H9 (cell line): ENCODE data around the gene MX2. TPM values are rescaled to one million over a fixed set of nuclear protein-coding genes. Genes with fewer than 3 reads are reported as not detected.

Experiments
- DNase-seq: peaks from one replicate; pipeline ENCODE4 v3.0.0-alpha.2; 2017
- H2AFZ ChIP-seq: one replicate; pipeline ENCODE4 v1.6.1; 2013; ENCODE audit warnings: mild to moderate bottlenecking, low read length, control low read depth, moderate library complexity
- H2AK5ac ChIP-seq: 2 replicates; pipeline ENCODE4 v1.6.1; 2013; ENCODE audit warnings: low read length, control low read depth, mixed read lengths; ENCODE audit not compliant: insufficient read length
- H2BK120ac ChIP-seq: one replicate; pipeline ENCODE4 v1.6.1; 2013; ENCODE audit warnings: low read depth, mild to moderate bottlenecking, low read length, control low read depth, inconsistent platforms; ENCODE audit not compliant: poor library complexity, severe bottlenecking
- H2BK12ac ChIP-seq: 2 replicates; pipeline ENCODE4 v1.6.1; 2013; ENCODE audit warnings: low read length, control low read depth, mixed read lengths, low read depth; ENCODE audit not compliant: insufficient read length
- H2BK15ac ChIP-seq: 2 replicates; pipeline ENCODE4 v1.6.1; 2013; ENCODE audit warnings: low read depth, low read length, control low read depth
- H2BK20ac ChIP-seq: one replicate; pipeline ENCODE4 v1.6.1; 2013; ENCODE audit warnings: low read depth, mild to moderate bottlenecking, low read length, control low read depth, inconsistent platforms; ENCODE audit not compliant: poor library complexity, severe bottlenecking
- H2BK5ac ChIP-seq: 2 replicates; pipeline ENCODE4 v1.6.1; 2013; ENCODE audit warnings: low read length, control low read depth, mixed read lengths; ENCODE audit not compliant: insufficient read length
- H3K14ac ChIP-seq: 2 replicates; pipeline ENCODE4 v1.6.1; 2013; ENCODE audit warnings: low read length, control low read depth; ENCODE audit not compliant: insufficient read depth
- H3K18ac ChIP-seq: 2 replicates; pipeline ENCODE4 v1.6.1; 2013; ENCODE audit warnings: low read depth, mild to moderate bottlenecking, mixed read lengths, low read length, control low read depth; ENCODE audit not compliant: insufficient read length
- H3K23ac ChIP-seq: 2 replicates; pipeline ENCODE4 v1.6.1; 2013; ENCODE audit warnings: low read length, control low read depth, mixed read lengths, low read depth; ENCODE audit not compliant: insufficient read length
- H3K23me2 ChIP-seq: 2 replicates; pipeline ENCODE4 v1.6.1; 2013; ENCODE audit warnings: low read depth, mild to moderate bottlenecking, mixed read lengths, low read length, control low read depth; ENCODE audit not compliant: insufficient read length, poor library complexity, severe bottlenecking
- H3K27ac ChIP-seq: 2 replicates; pipeline ENCODE4 v1.5.1; 2013; ENCODE audit warnings: low read length, control low read depth, mixed read lengths, low read depth; ENCODE audit not compliant: insufficient read length
- H3K27me3 ChIP-seq: 2 replicates; pipeline ENCODE4 v1.6.1; 2013; ENCODE audit warnings: low read length, control low read depth, inconsistent platforms; ENCODE audit not compliant: insufficient read depth
- H3K4ac ChIP-seq: 2 replicates; pipeline ENCODE4 v1.6.1; 2013; ENCODE audit warnings: low read depth, mild to moderate bottlenecking, control low read depth, inconsistent platforms, low read length, moderate library complexity
- H3K4me1 ChIP-seq: 2 replicates; pipeline ENCODE4 v1.6.1; 2013; ENCODE audit warnings: low read length, control low read depth, inconsistent platforms; ENCODE audit not compliant: insufficient read depth
- H3K4me2 ChIP-seq: 2 replicates; pipeline ENCODE4 v1.6.1; 2013; ENCODE audit warnings: low read length, control low read depth, mixed read lengths; ENCODE audit not compliant: insufficient read length, insufficient read depth
- H3K56ac ChIP-seq: 2 replicates; pipeline ENCODE4 v1.6.1; 2013; ENCODE audit warnings: low read depth, mild to moderate bottlenecking, mixed read lengths, low read length, control low read depth; ENCODE audit not compliant: insufficient read length
- H3K79me1 ChIP-seq: 2 replicates; pipeline ENCODE4 v1.6.1; 2013; ENCODE audit warnings: low read depth, mild to moderate bottlenecking, moderate library complexity, low read length, control low read depth, inconsistent platforms; ENCODE audit not compliant: insufficient read depth, poor library complexity, severe bottlenecking
- H3K79me2 ChIP-seq: 2 replicates; pipeline ENCODE4 v1.6.1; 2013; ENCODE audit warnings: low read length, control low read depth, inconsistent platforms; ENCODE audit not compliant: insufficient read depth
- H3K9ac ChIP-seq: 2 replicates; pipeline ENCODE4 v1.6.1; 2013; ENCODE audit warnings: low read length, control low read depth, mixed read lengths; ENCODE audit not compliant: insufficient read length; ENCODE audit errors: extremely low read depth
- H3K9me3 ChIP-seq: one replicate; pipeline ENCODE4 v1.6.1; 2013; ENCODE audit warnings: low read depth, low read length, inconsistent platforms; ENCODE audit not compliant: control insufficient read depth
- H3T11ph ChIP-seq: one replicate; pipeline ENCODE4 v1.6.1; 2013; ENCODE audit warnings: mild to moderate bottlenecking, low read length, control low read depth, inconsistent platforms
- H4K20me1 ChIP-seq: one replicate; pipeline ENCODE4 v1.6.1; 2013; ENCODE audit not compliant: control insufficient read depth, insufficient read length, insufficient read depth
- H4K5ac ChIP-seq: 2 replicates; pipeline ENCODE4 v1.6.1; 2013; ENCODE audit warnings: low read depth, mild to moderate bottlenecking, mixed read lengths, low read length, control low read depth; ENCODE audit not compliant: insufficient read length
- H4K8ac ChIP-seq: replicated peaks from 2 replicates; pipeline ENCODE4 v1.6.1; 2013; ENCODE audit warnings: low read length, control low read depth, mixed read lengths, low read depth; ENCODE audit not compliant: insufficient read length
- H4K91ac ChIP-seq: 2 replicates; pipeline ENCODE4 v1.6.1; 2013; ENCODE audit warnings: low read depth, mild to moderate bottlenecking, moderate library complexity, mixed read lengths, low read length, control low read depth; ENCODE audit not compliant: insufficient read length
- H3K27ac Mint-ChIP-seq, 3 experiments: 2 replicates in 2 of 3; 3 replicates in 1 of 3; pipeline ENCODE4 v1.8.0; 2020 to 2021; ENCODE audit warnings: mixed read lengths in 3 of 3, mild to moderate bottlenecking in 1 of 3, moderate library complexity in 1 of 3
- H3K27me3 Mint-ChIP-seq: 2 replicates; pipeline ENCODE4 v1.8.0; 2021; ENCODE audit warnings: low read depth, mild to moderate bottlenecking, moderate library complexity, mixed read lengths
- H3K36me3 Mint-ChIP-seq, 3 experiments: 2 replicates in 2 of 3; 3 replicates in 1 of 3; pipeline ENCODE4 v1.8.0; 2020 to 2021; ENCODE audit warnings: low read depth in 3 of 3, mixed read lengths in 3 of 3; ENCODE audit not compliant: insufficient read depth in 1 of 3
- H3K4me1 Mint-ChIP-seq, 2 experiments: 2 replicates each; pipeline ENCODE4 v1.8.0; 2020; ENCODE audit warnings: mixed read lengths in 2 of 2
- H3K4me3 Mint-ChIP-seq, 2 experiments: 2 replicates in 1 of 2; 3 replicates in 1 of 2; pipeline ENCODE4 v1.8.0; 2020 to 2021; ENCODE audit warnings: mild to moderate bottlenecking in 2 of 2, mixed read lengths in 2 of 2, moderate library complexity in 1 of 2
- H3K9me3 Mint-ChIP-seq, 2 experiments: 2 replicates in 1 of 2; 3 replicates in 1 of 2; pipeline ENCODE4 v1.8.0; 2020; ENCODE audit warnings: mild to moderate bottlenecking in 2 of 2, mixed read lengths in 2 of 2, moderate library complexity in 1 of 2
- WGBS: extraction: QIAGEN DNeasy Blood & Tissue Kit; methylation state at CpG from one replicate; pipeline ENCODE4 v1.1.7; 2013; ENCODE audit warnings: missing lambda C conversion rate, low lambda C conversion rate, mixed read lengths; ENCODE audit not compliant: insufficient read length; ENCODE audit errors: extremely low coverage; 5-methylcytosine and 5-hydroxymethylcytosine counted together
- total RNA-seq: library from RNA; stranded (reverse); gene quantifications from 2 replicates; pipeline ENCODE4 v1.2.1, GENCODE V29; 2021
- TF ChIP-seq, protein P1 (sequence below): fragments of 200-600 bp; sonication (generic); conservative IDR thresholded peaks from 3 replicates; pipeline ENCODE4 v1.8.0; 2021; ENCODE audit warnings: antibody characterized with exemption, mild to moderate bottlenecking

Gene MX2
- total RNA-seq, 1 experiment from 2014 or later: 1.8 TPM

DNA sequence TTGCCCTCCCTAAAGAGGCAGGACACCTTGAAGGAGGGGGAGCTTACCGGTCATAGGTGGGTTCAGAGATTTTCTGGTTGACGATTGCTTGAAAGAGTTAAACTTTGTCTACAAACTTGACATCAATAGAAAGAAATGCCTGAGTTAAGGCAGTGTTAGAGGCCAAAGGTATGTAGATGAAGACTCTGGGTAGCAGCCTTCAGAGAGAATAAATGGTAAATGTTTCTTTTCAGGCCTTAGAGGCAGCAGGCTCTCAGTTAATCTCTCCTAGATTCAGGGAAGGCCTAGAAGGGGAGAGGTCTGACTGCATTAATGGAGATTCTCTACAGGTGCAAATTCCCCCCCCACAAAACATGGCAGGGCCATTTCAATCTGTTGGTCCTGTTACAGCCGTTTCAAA is 91.9 kb downstream of the MX2 start:
- Histone ChIP-seq H4K20me1 (no peaks in the 10 kb centered on the region), H3K56ac (no peak overlapping the region), H2BK15ac (no peak overlapping the region), H2AK5ac (no peak overlapping the region), H4K8ac (no peak overlapping the region), H3K27me3 (no peaks in the 10 kb centered on the region), H2BK120ac (no peak overlapping the region), H4K91ac (no peak overlapping the region), H3K4me2 (no peak overlapping the region), H2BK5ac (no peak overlapping the region), H3K9me3 (no peaks in the 10 kb centered on the region), H2AFZ (no peak overlapping the region), H3K18ac (no peak overlapping the region), H3K23me2 (no peaks in the 10 kb centered on the region), H3K79me2 (no peaks in the 10 kb centered on the region), H3K4ac (no peak overlapping the region), H2BK20ac (no peak overlapping the region), H4K5ac (no peak overlapping the region), H3K23ac (no peak overlapping the region), H2BK12ac (no peak overlapping the region), H3K27ac (no peak overlapping the region), H3T11ph (no peak overlapping the region), H3K9ac (no peak overlapping the region), H3K4me1 (peaks cover 3% of the 10 kb centered on the region; the same call in 1 of the 2 replicates), H3K79me1 (no peaks in the 10 kb centered on the region), H3K14ac (no peak overlapping the region)
- Mint-ChIP-seq H3K27ac (peak overlapping the region in 2 of 3 experiments; percentile 7 to 93; a peak in 5 of 7 replicates), H3K27me3 (no peaks in the 10 kb centered on the region), H3K36me3 (peaks cover 0 to 6% (median 4%) of the 10 kb centered on the region in 3 experiments; a peak in 2 of 7 replicates), H3K4me1 (peaks cover 35 to 37% of the 10 kb centered on the region in 2 experiments), H3K4me3 (no peak overlapping the region; a peak in 1 of 5 replicates), H3K9me3 (no peaks in the 10 kb centered on the region; a peak in 1 of 5 replicates)
- no CpG with 5 or more reads among the region's 3 CpGs for WGBS
- TF ChIP-seq, protein P1, sequence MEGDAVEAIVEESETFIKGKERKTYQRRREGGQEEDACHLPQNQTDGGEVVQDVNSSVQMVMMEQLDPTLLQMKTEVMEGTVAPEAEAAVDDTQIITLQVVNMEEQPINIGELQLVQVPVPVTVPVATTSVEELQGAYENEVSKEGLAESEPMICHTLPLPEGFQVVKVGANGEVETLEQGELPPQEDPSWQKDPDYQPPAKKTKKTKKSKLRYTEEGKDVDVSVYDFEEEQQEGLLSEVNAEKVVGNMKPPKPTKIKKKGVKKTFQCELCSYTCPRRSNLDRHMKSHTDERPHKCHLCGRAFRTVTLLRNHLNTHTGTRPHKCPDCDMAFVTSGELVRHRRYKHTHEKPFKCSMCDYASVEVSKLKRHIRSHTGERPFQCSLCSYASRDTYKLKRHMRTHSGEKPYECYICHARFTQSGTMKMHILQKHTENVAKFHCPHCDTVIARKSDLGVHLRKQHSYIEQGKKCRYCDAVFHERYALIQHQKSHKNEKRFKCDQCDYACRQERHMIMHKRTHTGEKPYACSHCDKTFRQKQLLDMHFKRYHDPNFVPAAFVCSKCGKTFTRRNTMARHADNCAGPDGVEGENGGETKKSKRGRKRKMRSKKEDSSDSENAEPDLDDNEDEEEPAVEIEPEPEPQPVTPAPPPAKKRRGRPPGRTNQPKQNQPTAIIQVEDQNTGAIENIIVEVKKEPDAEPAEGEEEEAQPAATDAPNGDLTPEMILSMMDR: no peak
- no peak for DNase-seq
